ENCODE data around the gene ABCG1.

Gene ABCG1

GRCh38 chr21:42239556-42239955 lies 20.6 kb downstream of the ABCG1 start:
- Histone ChIP-seq H3K36me3 (ENCODE audit: insufficient read depth) (no peaks in the 10 kb centered on the region), H3K27me3 (ENCODE audit: insufficient read depth, low read depth) (no peaks in the 10 kb centered on the region), H3K4me2 (no peak overlapping the region), H3K9ac (no peak overlapping the region), H3K27ac (no peak overlapping the region), H3K4me1 (ENCODE audit: low read depth, poor library complexity, severe bottlenecking) (peaks cover 31% of the 10 kb centered on the region), H3K4me3 (IDR thresholded peaks at IDR 0.05; ENCODE audit: insufficient read depth, low read depth, low read length) (no peak overlapping the region), H3K79me2 (ENCODE audit: insufficient read depth, low read depth) (no peaks in the 10 kb centered on the region), H4K20me1 (ENCODE audit: insufficient read depth) (no peaks in the 10 kb centered on the region), H2AFZ (ENCODE audit: low read depth) (no peak overlapping the region)
- no peak for TF ChIP-seq CTCF (conservative IDR thresholded peaks at IDR 0.05; ENCODE audit: low read depth, low read length)

DNA sequence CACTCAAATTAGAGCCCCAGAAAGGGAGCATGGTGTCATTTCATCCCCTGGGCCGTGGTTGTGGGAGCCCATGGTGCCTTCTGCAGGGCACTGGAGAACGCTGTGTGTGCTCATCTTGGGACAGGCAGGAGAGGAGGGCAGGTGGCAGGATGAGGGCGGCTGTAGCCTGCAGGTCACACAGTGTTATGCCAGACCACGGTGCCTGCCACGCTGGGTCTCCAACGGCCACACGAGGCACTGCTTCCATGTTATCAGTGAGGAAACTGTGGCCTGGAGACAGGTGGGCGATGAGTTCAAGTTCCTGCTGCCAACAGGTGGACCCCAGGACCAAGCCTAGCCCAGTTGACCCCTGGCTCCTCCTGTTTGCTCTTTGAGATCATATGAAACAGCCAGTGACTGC lies 21.0 kb downstream of the ABCG1 start:
- H3K79me2 ChIP-seq (ENCODE audit: insufficient read depth, low read depth) = no peaks in the 10 kb centered on the region
- 0 out of 2 replicates have a peak, but pooled peaks have one; percentile 21 for TF ChIP-seq CTCF (conservative IDR thresholded peaks at IDR 0.05; ENCODE audit: low read depth, low read length)
- H3K27ac ChIP-seq = no peak overlapping the region

DNA sequence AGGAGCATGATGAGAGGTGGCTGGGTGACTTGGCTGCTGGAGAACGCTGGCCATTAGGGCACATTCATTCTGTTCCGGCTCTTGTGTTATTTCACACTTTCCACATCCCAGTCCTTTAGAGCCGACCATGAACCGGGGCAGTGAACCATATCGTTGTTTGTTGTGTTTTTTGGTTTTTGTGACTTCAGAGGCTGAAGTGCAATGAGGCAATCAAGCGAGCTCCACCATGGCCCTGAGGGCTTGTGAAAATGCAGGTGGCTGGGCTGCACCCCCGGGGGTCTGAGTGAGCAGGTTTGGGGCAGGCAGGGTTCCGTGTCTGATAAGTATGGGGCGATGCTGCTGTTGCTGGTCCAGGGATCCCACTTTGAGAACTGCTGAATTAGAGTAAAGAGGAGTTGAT lies 23.7 kb downstream of the ABCG1 start:
- Histone ChIP-seq H3K9ac (no peak overlapping the region), H2AFZ (ENCODE audit: low read depth) (no peak overlapping the region), H3K79me2 (ENCODE audit: insufficient read depth, low read depth) (no peaks in the 10 kb centered on the region), H4K20me1 (ENCODE audit: insufficient read depth) (no peaks in the 10 kb centered on the region), H3K36me3 (ENCODE audit: insufficient read depth) (no peaks in the 10 kb centered on the region), H3K4me1 (ENCODE audit: low read depth, poor library complexity, severe bottlenecking) (peaks cover 3% of the 10 kb centered on the region), H3K27me3 (ENCODE audit: insufficient read depth, low read depth) (no peaks in the 10 kb centered on the region), H3K27ac (no peak overlapping the region), H3K4me3 (IDR thresholded peaks at IDR 0.05; ENCODE audit: insufficient read depth, low read depth, low read length) (no peak overlapping the region), H3K4me2 (no peak overlapping the region)
- TF ChIP-seq CTCF (conservative IDR thresholded peaks at IDR 0.05; ENCODE audit: low read depth, low read length) = no peak

More for the DNA sequence above, 21.0 kb downstream of the ABCG1 start:
- H2AFZ ChIP-seq (ENCODE audit: low read depth) = no peak overlapping the region
- no peak overlapping the region for H3K4me2 ChIP-seq
- no peaks in the 10 kb centered on the region for H3K27me3 ChIP-seq (ENCODE audit: insufficient read depth, low read depth)
- H4K20me1 ChIP-seq (ENCODE audit: insufficient read depth) = no peaks in the 10 kb centered on the region
- H3K36me3 ChIP-seq (ENCODE audit: insufficient read depth) = no peaks in the 10 kb centered on the region
- peaks cover 29% of the 10 kb centered on the region for H3K4me1 ChIP-seq (ENCODE audit: low read depth, poor library complexity, severe bottlenecking)
- no peak overlapping the region for H3K4me3 ChIP-seq (IDR thresholded peaks at IDR 0.05; ENCODE audit: insufficient read depth, low read depth, low read length)
- H3K9ac ChIP-seq = no peak overlapping the region

DNA sequence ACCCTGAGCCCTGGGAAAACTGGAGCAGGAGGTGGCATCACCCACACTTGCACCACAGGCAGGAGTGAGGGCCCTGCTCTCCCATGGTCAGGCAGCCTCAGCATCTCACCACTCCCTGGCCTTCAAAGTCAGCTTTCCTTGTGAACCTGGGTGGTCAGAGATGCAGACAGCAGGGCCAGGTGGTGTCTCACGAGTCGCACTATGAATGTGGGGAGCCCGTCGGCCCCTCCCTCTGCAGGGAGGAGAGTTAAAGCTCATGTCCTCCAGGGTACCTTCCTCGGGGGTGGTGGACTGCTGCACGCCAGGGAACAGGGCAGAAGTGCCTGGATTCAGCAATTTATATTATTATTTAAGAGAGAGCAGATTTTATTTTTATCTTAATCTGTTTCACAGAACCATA lies 24.1 kb downstream of the ABCG1 start:
- H3K36me3 ChIP-seq (ENCODE audit: insufficient read depth) = no peaks in the 10 kb centered on the region
- H3K79me2 ChIP-seq (ENCODE audit: insufficient read depth, low read depth) = no peaks in the 10 kb centered on the region
- no peak overlapping the region for H3K4me3 ChIP-seq (IDR thresholded peaks at IDR 0.05; ENCODE audit: insufficient read depth, low read depth, low read length)
- H2AFZ ChIP-seq (ENCODE audit: low read depth) = no peak overlapping the region
- H3K4me1 ChIP-seq (ENCODE audit: low read depth, poor library complexity, severe bottlenecking) = no peaks in the 10 kb centered on the region
- no peaks in the 10 kb centered on the region for H4K20me1 ChIP-seq (ENCODE audit: insufficient read depth)
- no peak for TF ChIP-seq CTCF (conservative IDR thresholded peaks at IDR 0.05; ENCODE audit: low read depth, low read length)
- no peak overlapping the region for H3K27ac ChIP-seq
- no peaks in the 10 kb centered on the region for H3K27me3 ChIP-seq (ENCODE audit: insufficient read depth, low read depth)
- no peak overlapping the region for H3K9ac ChIP-seq
- no peak overlapping the region for H3K4me2 ChIP-seq

Measured in KMS-11 (cell line).